GM06990 (cell line): ENCODE data around the gene UBTF.

Source experiments
- DNase-seq: peaks from one replicate; pipeline ENCODE4 v3.0.0-alpha.2; 2011; ENCODE audit not compliant: insufficient read length; ENCODE audit errors: extremely low read depth
- H3K27me3 ChIP-seq: replicated peaks from 2 replicates; pipeline ENCODE4 v1.6.0; 2011; ENCODE audit warnings: low read length; ENCODE audit not compliant: control insufficient read depth, insufficient read depth
- H3K36me3 ChIP-seq: 2 replicates; pipeline ENCODE4 v1.5.1; 2011; ENCODE audit warnings: low read length; ENCODE audit not compliant: control insufficient read depth, insufficient read depth
- H3K4me3 ChIP-seq: replicated peaks from 2 replicates; pipeline ENCODE4 v1.5.1; 2011; ENCODE audit warnings: low read depth, mild to moderate bottlenecking, control low read depth, low read length
- TF ChIP-seq, protein P1 (sequence below): IDR thresholded peaks from 2 replicates; pipeline ENCODE4 v1.5.1; 2011; ENCODE audit warnings: low read length, control low read depth, mild to moderate bottlenecking, inconsistent platforms; ENCODE audit not compliant: insufficient read depth, poor library complexity, severe bottlenecking

The UBTF gene

GRCh38 chr17:44214896-44215295, 4.6 kb downstream of the UBTF start:
- no peak for DNase-seq
- Histone ChIP-seq H3K36me3 (peaks cover 45% of the 10 kb centered on the region), H3K27me3 (no peaks in the 10 kb centered on the region)

DNA sequence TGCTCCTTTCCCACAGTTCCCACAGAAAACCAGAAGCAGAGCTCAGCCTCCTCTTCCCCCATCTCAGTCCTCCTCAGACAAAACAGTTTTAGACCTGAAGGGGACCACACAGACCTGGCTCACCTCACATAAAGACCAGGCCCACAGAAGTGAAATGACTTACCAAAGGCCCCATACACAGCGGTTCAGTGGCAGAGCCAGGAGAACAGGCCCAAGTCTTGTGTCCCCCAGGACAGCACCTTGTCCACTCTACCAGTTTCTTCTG, 5.3 kb downstream of the UBTF start:
- DNase-seq: no peak
- Histone ChIP-seq H3K27me3 (no peaks in the 10 kb centered on the region), H3K4me3 (no peak overlapping the region), H3K36me3 (peaks cover 49% of the 10 kb centered on the region)
- TF ChIP-seq, protein P1, sequence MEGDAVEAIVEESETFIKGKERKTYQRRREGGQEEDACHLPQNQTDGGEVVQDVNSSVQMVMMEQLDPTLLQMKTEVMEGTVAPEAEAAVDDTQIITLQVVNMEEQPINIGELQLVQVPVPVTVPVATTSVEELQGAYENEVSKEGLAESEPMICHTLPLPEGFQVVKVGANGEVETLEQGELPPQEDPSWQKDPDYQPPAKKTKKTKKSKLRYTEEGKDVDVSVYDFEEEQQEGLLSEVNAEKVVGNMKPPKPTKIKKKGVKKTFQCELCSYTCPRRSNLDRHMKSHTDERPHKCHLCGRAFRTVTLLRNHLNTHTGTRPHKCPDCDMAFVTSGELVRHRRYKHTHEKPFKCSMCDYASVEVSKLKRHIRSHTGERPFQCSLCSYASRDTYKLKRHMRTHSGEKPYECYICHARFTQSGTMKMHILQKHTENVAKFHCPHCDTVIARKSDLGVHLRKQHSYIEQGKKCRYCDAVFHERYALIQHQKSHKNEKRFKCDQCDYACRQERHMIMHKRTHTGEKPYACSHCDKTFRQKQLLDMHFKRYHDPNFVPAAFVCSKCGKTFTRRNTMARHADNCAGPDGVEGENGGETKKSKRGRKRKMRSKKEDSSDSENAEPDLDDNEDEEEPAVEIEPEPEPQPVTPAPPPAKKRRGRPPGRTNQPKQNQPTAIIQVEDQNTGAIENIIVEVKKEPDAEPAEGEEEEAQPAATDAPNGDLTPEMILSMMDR: no peak

More at GRCh38 chr17:44214896-44215295, 4.6 kb downstream of the UBTF start:
- H3K4me3 ChIP-seq: no peak overlapping the region
- TF ChIP-seq, protein P1: no peak

DNA sequence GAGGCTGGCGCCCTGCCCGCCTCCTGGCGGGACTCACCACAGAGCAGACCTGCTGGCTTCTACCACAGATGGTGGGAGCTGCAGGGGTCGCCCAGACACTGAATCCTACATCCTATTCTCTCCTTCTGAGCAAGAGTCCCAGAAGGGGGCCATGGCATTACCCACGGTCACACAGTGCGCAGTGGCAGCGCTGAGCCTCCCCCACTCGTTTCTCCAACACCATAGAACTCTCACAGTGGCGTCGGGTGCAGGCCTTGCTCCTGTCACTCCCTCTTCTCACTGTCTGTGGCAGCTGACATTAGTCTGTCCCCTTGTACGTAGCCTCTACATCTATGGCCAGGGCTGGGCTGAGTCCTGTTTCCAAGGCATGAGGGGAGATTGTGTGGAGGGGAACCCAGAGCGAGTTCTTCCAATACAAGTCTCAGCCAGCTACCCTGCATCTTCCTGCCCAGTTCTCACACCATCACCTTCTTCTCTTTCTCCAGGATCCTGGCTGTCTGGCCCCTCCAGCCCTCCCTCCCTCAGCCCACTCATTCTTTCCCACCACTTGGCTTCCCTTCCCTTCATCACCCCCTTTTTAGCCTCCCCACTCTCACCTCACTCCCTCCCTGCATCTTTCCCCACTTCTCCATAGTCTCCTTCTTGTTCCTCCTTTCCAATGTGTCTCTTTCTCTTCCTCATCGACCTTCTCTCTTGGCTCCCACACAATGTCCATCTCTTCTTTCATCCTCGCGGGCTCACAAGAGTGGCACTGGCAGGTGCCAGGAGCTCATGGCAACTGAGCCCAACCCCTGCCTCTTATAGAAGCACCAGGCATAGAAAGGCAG, 5.9 kb downstream of the UBTF start:
- DNase-seq: no peak
- TF ChIP-seq, protein P1: no peak
- peaks cover 52% of the 10 kb centered on the region for H3K36me3 ChIP-seq

DNA sequence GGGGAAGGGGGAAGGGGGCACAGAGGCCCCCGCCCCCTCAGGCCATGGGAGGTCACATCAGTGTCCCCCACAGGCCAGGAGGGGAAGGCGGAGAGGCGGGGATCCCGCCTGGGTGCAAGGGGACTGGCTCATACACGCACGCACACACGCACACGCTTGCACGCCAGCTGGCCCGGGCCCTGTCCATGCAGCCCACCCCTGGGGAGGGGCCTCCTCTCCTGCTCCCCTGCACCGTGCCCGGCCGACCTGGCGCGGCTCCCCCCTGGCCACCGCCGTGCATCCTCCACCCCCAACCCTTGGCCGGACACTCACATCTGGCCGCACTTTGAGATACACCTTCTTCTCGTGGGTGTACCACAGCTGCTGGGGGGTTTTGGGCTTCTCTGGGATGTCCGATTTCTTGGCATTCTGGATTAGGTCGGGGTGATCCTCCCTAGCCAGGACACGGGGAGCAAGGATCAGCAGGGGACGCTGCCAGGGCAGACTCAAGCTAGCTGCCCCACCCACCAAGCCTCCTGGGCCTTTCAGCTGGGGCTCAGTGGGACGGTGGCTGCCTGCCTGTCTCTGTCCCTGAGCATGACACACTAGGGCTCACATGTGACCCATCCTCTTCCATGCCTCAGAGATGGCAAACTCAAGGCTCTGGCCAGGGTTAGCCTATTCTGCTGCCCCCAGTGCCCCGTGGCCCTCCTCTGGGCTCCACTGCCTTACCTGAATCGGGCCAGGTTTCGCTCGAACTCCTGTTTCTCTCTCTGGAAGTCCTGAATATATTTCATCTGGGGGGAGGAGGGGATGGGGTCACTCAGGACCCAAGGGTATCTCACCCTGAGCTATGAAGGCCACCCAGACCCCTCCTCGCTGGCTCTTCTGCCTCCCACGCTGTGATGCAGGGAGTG, 6.7 kb downstream of the UBTF start:
- H3K36me3 ChIP-seq: peaks cover 58% of the 10 kb centered on the region
- H3K4me3 ChIP-seq: no peak overlapping the region
- H3K27me3 ChIP-seq: no peaks in the 10 kb centered on the region
- no peak for DNase-seq
- TF ChIP-seq, protein P1: no peak

More for the DNA sequence above, 5.9 kb downstream of the UBTF start:
- no peak overlapping the region for H3K4me3 ChIP-seq
- no peaks in the 10 kb centered on the region for H3K27me3 ChIP-seq

DNA sequence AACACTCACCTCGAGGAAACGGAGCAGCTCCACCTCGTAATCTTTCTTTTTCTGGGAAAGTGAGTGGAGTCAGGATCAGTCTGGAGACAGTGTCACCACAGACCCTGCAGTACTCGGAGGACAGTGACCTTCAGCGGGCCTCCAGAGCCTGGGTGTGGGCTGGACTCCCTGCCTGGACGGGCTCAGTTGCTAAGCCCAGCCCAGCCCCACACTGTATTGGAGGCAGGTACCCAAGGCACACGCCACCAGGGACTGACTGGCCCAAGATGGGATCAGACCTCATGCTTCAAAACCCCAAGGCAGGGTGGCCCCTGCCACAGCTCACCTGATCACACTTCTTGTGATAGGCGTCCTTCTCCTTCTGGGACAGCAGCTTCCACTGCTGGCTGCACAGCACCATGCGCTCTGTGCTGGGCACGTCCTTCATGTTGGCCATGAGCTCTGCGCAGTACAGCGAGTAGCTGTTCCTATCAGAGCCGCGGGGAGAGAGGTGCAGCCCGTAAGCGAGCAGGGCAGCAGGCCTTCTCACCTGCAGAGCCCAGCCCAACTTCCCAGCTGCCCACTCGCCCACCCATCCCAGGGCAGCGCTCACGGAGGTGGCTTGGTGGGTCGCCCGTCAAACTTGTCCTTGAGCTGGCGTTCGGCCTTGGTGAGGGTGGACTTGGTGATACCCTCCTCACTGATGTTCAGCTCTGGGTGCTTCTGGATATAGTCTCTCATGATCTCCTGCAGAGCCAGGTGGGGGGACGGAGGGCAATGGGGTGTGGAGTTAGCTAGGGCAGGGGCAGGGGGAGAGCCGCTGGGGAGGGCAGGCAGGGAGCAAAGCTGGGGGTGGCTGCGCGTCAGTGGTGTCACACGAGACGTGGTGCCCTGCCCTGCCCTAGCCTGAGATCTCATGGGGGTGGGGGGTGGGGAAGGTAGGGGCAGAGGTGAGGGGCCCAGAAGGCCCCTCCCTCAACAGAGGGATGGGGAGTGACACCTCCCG, 7.9 kb downstream of the UBTF start:
- Histone ChIP-seq H3K4me3 (no peak overlapping the region), H3K27me3 (no peaks in the 10 kb centered on the region), H3K36me3 (peaks cover 69% of the 10 kb centered on the region)
- TF ChIP-seq, protein P1: no peak
- no peak for DNase-seq
